ENCODE data around the gene MLC1.
"Not testable (repeated sequence)": the region's sequence is repeated elsewhere in the genome, so short reads cannot be mapped to it uniquely, and the experiment has no call there.

Gene MLC1

GRCh38 chr22:50102946-50103345 lies 17.7 kb upstream of the MLC1 start:
- no peak for DNase-seq

DNA sequence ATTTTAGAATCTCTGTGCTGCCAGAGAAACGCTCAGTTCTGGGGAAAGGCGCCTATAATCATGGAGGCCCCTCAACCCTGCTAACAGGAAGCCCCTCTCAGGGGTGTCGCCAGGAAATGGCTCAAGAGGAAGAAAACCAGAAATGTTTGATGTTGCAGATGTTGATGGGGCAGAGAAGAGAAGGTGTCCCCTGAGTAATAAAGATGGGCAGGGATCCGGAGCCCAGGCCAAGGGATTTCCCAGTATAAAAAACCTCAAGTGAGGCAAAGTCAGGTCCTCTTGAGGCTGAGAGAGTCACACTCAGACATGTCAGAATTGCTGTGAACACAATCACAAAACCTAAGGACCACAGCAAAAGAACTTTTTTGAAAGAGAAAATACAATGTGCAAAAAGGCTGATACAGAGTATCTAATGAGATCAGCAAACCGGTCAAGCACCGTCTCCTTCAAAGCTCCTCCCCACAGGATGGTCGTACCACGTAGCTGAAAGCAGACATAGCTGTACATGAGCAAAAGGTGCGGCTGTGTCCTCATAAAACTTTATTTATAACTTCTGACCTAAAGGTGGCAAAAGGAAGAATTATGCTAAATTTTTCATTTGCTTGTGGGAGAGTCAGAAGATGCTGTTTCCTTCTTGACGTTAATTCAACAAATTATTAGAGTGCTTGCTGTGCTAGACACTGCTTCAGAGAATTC lies 16.8 kb upstream of the MLC1 start:
- no peak for DNase-seq

DNA sequence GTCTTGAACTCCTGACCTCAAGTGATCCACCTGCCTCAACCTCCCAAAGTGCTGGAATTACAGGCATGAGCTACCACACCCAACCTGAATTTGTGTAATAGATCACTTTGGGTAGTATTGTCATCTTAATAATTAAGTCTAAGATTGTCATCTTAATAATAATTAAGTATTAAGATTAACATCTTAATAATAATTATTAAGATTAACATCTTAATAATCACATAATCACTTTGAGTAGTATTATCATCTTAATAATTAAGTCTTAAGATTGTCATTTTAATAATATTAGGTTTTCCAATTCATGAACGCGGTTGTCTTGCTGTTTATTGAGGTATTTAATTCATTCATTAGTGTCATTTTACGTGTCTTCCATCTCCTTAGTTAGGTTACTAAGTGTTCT lies 12.8 kb upstream of the MLC1 start:
- no peak for DNase-seq

DNA sequence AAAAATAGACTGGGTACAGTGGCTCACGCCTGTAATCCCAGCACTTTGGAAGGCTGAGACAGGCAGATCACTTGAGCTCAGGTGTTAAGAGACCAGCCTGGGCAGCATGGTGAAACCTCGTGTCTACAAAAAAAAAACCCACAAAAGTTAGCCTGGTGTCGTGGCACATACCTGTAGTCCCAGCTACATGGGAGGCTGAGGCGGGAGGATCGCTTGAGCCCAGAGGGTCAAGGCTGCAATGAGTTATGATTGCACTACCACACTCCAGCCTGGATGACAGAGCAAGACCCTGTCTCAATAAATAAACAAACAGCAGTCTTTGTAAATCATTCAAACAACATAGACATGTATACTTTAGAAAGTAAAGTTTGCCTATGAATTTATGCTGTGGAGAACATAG lies 7.1 kb upstream of the MLC1 start:
- DNase-seq, result no peak

DNA sequence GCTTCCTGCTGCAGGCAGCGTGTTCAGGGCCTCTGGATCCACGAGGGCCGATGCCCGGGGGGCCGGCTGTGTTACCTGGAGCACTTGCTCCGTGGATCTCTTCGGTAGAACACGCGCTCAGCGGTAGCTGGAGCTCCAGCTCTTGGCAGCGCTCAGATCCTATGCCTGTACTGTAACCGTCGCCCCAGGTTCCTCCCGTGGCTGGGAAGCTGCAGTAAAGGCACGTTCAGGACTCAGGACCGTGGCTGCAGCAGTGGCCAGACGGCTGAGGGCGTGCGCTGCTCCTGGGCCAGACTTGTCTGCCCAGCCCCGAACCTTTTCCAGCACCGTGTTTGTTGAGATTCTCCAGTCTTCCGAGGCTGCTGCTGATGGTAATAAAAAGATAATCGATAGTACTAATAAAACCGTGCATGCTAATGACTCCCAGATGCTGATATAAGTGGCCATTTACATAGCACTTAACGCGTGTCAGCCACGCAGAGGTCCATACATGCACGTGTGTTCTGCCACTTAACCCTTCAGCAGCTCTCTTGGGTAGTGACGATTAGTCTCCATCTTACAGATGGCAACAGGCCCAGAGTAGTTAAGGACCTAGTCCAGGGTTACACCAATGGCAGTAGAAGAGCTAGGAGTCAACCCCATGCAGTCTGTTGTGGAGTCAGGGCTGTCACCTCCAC lies 6.0 kb upstream of the MLC1 start:
- no peak for DNase-seq

DNA sequence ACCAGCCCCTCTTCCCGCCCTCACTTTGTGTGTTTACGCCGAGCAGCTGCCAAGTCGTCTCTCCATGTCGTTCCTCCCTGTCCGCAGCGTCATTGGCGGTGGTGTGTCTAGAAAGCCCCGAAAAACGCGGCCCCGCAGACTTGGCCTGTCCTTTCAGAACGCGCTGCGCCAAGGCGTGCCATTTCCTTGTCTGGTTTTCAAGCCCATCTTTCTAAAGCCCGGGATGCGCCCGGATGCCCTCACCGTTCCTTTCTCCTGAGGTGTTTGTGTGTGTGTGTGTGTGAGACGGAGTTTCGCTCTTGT lies 5.1 kb upstream of the MLC1 start:
- no peak for DNase-seq

DNA sequence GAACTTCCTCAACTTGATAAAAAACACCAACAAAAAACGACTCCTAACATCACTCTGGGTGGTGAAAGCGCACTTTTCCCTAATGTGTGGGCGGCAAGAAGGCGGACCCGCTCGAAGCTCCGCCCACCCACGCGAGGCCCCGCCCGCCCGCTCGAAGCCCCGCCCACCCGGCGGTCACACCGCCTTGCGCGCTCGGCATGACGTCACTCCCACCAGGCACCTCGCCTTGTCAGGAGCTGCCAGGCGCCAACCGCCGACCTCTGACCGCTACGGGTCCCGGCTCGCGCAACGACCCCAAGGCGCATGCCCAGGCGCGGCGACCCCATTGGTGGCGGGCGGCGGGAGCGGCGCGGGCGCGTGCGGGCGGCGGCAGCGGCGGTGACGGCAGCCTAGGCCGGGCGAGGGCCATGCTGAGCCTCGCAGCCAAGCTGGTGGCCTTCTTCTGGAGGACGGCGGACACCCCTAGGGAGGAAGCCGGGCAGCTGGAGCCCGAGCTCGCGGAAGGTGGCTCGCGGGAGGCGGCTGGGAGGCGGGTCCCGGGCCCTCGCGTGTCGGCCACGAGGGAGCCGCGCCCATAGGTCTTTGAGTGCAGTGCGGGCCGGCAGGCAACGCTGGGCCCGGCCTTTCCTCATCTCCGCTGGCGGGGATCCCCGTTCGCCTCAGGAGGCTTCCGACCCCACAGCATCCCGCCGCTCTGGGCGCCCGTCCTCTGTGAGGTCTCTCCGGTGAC lies 4.6 kb upstream of the MLC1 start, which contains the start of gene MOV10L1:
MOV10L1 (plus strand) TSS at position 325 of the 730 bp plus-strand sequence; CDS start at position 408, 83 bp downstream.
- DNase-seq, result no peak

- no peak for DNase-seq
Measured at GRCh38 chr22:50089231-50089630, 4.0 kb upstream of the MLC1 start.

- DNase-seq, result no peak
Measured at GRCh38 chr22:50088096-50088495, 2.9 kb upstream of the MLC1 start.

DNA sequence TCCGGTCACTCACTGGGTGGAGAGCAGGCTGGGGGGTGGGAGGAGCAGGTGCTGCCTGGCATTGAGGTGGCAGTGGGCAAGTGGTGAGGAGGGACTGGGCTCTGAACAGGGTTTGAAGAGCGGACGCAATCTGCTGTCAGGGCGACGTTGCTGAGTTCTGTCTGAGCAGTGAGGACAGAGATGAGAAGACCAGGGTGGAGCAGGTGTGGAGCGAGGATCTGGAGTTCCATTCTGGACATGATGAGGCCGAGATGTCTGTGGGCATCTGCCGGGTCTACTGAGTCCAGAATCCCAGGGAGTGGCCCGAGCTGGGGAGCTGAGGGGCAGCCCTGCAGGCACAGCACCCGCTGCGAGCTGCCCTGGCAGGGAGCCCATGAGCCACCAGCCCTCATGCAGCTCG lies 2.4 kb upstream of the MLC1 start:
- DNase-seq, result no peak

DNA sequence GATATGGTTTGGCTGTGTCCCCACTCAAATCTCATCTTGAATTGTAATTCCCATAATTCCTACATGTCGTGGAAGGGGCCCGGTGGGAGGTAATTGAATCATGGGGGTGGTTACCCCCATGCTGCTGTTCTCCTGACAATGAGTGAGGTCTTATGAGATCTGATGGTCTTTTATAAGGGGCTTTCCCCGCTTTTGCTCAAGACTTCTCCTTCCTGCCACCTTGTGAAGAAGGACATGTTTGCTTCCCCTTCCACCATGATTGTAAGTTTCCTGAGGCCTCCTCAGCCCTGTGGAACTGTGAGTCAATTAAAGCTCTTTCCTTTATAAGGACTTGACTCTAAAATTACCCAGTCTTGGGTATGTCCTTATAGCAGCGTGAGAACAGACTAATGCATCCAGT lies 1.7 kb upstream of the MLC1 start:
- DNase-seq, result not testable (repeated sequence)

- no peak for DNase-seq
Measured at GRCh38 chr22:50086526-50086925, 1.3 kb upstream of the MLC1 start.

GRCh38 chr22:50084614-50085021 lies 608 bp downstream of the MLC1 start:
- no peak for DNase-seq

GRCh38 chr22:50084080-50084477 lies 1.1 kb downstream of the MLC1 start:
- DNase-seq, result no peak

GRCh38 chr22:50083462-50084079 lies 1.7 kb downstream of the MLC1 start:
- no peak for DNase-seq

GRCh38 chr22:50082961-50083461 lies 2.2 kb downstream of the MLC1 start:
- DNase-seq, result no peak

GRCh38 chr22:50082197-50082715 lies 3.0 kb downstream of the MLC1 start:
- DNase-seq, result no peak

DNA sequence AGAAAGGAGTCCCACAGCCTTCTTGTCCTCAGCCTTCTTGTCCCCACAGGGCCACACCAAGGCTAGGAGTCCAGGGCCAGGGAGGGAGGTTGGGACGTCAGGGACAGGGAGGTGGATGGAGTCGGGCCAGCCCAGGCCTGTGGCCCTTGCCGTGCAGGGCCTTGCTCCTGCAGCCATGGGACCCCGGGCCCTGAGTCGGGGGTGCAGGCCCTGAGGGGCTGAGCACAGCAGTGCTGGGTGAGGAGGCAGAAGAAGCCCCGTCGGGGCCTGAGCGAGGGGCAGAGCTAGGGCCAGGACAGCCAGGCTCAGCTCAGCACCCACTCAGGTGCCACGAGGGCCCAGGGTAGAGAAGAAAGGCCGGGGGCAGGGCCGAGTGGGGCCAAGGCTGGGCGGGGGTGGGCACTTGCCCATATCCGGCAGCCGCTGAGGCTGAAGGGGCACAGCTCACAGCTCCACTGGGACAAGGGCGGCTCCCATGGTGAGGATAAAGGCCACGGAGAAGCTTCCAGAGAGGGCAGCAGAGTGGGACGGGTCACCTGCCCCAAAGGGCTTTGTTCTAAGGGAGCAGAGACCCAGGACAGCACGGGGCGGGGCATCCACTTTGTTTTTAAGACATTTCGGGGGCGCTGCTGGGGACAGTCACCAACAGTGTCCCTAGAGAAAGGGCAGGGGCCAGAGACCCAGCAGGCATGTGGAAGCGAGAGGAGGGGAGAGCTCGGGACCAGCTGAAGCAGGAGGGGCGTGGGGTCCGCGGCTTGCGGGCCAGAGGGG lies 3.6 kb downstream of the MLC1 start:
- no peak for DNase-seq

DNA sequence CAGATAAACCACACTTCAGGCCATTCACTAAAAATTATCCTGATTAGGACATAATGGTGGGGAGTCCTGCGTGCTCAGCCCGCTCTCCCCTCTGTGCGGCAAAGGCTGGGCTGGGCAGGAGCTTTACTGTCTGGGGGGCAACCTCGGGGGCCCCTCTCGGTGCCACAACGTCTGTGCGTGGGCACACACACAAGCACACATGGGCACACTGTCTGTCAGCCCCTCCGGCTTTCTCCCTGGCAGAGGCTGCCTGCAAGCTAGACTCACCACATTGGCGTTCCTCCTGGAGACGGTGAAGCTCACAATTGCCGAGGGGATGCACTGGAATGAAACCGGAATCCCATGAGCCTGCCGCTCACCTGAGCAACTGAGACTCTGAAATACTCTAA lies 5.2 kb downstream of the MLC1 start:
- DNase-seq, result no peak

GRCh38 chr22:50078761-50079160 lies 6.5 kb downstream of the MLC1 start:
- no peak for DNase-seq

DNA sequence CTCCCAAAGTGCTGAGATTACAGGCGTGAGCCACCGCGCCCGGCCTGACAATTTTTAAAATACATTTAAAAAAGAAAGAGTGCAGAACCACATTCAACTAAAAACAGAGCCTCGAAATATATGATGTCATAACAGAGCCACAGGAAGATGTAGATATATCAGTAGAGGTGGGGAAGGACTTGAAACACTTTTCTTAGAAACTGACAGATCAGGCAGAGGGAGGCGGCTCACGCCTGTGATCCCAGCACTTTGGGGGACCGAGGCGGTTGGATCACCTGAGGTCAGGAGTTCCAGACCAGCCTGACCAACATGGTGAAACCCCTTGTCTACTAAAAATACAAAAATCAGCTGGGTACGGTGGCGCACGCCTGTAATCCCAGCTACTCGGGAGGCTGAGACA lies 7.0 kb downstream of the MLC1 start:
- no peak for DNase-seq

Data from right kidney (tissue), 1 donor.